ENCODE results near the gene PLD2.
"Not testable (repeated sequence)": the region's sequence is repeated elsewhere in the genome, so short reads cannot be mapped to it uniquely, and the experiment has no call there.

The PLD2 gene

DNA sequence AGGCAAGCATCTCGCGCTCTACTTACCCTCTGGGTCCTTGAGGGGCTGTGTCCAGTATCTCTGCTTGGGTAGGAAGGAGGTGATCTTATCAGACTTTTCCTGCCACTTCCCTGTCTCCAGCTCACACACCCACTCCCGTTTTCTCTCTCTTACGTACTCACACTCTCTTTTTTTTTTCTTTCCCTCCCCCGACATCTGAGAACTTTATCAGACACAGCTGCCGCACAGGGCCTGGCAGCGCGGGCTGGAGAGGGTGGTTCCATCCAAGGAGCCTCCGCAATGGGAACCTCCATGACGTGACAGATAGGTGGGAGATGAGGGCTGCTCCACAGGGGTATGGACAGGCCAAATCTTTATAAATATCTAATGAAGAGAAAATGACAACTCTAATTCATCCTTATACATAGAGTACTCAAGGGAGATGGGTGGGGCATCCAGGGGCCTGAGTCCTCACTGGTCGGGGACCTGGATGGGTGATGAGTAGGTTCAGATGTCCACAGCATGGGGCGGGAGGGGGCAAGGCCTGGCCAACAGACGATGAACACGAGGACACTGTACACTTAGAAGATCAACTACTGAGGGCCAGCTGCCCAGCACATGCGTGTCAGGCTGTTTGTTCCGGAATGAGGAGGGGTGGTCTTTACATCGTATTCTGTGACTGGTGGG lies 49.5 kb downstream of the PLD2 start:
- DNase-seq: peak in 3 of 56 donors; percentile 28 to 50 (median 43)

DNA sequence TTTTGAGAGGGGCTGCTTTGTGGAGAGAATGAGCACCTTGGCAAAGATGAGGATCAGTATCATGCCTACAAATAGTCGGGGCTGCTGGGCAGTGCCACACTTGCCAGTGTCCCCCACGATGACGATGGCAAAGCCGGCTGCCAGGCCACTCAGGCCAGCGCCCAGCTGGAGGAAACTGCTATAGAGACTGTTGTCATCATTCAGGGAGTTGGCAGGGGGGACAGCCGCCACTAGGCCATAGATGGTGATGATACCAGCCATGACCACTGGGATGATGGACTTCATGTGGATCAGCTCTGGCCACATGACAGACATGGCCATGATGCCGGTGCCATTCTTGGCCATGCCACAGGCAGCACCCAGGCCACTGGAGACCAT lies 50.0 kb downstream of the PLD2 start:
- DNase-seq: peak in 44 of 56 donors; percentile 20 to 83 (median 58)

DNA sequence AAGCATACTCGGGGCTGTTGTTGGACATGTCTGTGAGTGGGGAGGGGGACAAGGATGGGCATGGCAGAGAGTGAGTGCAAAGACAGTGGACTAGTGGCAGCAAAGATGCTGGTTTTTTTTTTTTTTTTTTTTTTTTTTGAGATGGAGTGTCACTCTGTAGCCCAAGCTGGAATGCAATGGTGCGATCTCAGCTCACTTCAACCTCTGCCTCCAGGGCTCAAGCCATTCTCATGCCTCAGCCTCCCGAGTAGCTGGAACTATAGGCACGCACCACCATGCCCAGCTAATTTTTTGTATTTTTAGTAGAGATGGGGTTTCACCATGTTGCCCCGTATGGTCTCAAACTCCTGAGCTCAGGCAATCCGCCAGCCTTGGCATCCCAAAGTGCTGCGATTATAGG lies 50.4 kb downstream of the PLD2 start:
- DNase-seq: not testable (repeated sequence)

DNA sequence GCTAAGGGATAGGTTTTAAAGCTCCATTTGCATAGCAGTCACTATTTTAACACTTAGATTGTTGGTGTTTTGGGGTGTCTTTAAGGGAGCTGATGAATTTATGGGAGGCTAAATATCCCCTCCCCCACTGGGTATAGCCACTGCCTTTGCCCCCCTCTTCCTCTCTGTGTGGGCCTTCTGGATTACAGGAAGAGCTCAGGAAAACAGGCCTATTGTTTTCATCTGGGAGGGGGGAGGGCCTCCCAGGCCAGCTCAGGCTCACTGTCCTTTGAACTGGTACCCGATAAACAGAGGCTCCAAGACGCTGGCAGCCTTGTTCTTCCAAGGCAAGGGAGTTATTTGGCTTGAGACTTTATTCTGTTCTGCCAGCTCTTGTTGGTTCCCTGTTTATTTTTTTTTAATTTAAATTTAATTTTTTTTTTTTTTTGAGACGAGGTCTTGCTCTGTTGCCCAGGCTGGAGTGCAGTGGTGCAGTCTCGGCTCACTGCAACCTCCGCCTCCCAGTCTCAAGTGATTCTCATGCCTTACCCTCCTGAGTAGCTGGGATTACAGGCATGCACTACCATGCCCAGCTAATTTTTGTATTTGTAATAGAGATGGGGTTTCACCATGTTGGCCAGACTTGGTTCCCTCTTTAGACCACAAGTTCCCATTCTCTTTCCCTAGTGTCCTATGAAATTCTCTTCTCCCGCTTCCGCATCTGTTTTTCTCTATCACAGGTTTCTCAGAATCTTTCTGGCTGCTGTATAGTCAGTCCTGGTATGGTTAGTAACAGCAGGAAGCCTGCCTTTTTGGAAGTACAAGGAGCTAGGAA lies 51.3 kb downstream of the PLD2 start:
- peak in 46 of 56 donors; percentile 25 to 85 (median 64) for DNase-seq

DNA sequence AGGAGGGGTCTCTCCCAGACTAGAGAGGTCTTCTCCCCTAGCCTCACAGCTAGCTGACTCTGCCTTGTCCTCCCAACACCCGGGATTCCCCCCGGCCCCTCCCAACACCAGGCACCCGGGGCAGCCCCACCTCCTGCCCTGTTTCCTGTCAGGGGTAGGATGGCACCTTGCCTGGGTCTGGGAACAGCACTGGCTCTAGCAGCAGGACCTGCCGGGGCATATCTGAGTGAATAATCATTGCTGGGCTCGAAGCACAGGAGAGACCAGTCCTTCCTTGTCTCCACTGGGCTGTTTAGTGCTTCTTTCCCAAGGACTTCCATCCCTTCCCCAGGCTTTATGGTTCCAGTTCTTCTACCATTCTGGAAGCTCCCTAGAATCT lies 51.9 kb downstream of the PLD2 start:
- DNase-seq: peak in 37 of 56 donors; percentile 11 to 67 (median 37)

DNA sequence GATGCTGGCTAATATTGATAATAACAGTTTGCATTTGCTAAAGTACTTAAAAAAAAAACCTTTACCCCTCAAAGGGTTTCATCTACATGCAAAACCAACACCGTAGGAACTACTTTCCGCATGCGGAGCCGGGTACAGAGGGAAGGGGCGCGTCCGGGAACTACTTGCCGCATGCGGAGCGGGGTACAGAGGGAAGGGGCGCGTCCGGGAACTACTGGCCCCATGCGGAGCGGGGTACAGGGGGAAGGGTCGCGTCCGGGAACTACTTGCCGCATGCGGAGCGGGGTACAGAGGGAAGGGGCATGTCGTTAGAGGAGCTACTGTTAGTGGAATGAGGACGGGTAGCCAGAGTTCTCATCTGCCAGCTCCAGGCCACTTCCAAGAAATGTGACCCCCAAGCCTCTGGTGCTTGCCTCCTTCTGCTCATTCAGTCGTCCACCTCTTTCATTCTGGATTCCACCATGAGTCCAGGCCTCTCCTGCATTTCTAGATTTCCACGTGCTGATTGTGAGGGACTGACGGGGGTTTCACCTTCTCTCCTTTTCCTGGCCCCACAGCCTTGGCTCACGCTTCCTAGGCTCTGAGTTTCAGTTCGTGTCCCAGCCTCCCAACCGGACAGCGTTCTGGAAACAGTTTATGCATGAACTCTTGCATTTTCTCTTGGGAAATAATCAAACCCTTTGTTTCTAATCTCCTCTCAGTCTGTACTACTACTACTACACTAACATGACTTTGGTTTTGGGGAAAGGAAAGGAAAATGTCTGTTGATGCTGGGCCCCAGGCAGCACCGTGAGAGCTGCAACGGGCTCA lies 53.1 kb downstream of the PLD2 start:
- DNase-seq: peak in 13 of 56 donors; percentile 7 to 60 (median 33)

DNA sequence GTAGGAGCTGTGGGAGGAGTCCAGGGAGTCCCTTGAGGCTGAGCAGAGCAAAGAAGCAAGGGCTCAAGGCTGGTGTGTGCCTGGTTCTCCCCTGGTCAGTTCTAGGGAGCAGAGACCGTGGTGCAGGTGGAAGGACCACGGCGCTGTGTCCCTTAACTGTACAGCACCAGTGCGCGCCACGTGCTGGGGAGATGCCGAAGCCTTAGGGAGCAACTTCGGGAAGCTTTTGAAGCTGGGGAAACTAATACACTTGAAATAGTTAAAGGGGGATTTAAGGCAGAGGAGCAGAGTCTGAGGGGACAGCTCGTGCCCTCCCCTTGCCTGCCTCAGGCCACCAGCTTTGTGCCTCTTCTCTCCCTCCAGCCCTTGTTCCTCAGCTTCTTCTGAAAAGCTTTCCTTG lies 53.7 kb downstream of the PLD2 start:
- no peak for DNase-seq

DNA sequence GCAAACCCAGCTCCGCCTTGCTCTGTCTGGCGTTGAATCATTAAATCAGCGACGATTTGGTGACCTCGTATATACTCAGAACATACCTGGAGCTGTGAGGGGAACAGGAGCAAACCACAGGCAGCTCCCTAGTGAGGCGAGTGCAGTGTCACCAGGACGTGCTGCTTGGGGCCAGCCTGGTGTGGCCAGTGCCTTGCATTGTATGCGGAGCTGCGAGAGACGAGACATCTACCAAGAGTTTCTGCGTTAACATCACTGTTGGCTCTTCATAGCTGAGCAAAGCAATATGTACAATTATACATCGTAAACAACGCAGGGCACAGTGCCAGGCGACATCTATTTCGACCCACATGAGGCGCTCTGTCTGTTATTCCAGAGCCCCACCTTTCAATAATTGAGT lies 54.1 kb downstream of the PLD2 start:
- peak in 6 of 56 donors; percentile 8 to 29 (median 22) for DNase-seq

DNA sequence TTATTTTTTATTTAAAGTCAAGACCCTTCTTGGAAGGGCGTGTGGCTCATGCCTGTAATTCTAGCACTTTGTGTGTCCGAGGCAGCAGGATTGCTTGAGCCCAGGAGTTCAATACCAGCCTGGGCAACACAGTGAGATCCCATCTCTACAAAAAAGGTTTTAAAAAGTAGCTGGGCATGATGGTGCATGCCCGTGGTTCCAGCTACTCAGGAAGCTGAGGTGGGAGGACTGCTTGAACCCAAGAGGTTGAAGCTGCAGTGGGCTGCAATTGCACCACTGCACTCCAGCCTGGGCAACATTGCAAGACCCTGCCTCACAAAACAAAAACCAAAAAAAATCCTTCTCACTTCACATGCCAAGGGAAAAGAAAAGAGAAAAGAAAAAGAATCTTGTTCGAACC lies 55.8 kb downstream of the PLD2 start:
- DNase-seq: no peak

DNA sequence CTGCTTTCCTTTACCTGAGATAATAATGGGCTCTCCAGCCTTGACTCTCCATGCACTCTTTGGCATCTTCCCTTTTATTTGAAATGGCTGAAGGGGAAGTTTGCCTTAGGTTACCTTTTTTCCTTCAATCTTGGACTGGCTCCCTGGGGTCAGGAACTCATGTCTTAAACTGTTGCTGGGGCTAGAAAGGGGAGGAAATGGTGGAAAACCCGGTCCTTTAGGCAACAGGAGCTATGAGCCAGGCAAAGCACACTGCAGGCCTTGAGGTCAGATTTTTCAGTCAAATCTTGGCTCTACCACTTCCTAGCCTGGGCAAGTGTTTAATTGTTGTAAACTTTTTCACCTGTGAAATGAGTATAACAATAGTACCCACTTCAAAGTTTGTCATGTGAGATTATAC lies 56.4 kb downstream of the PLD2 start:
- DNase-seq: no peak

DNA sequence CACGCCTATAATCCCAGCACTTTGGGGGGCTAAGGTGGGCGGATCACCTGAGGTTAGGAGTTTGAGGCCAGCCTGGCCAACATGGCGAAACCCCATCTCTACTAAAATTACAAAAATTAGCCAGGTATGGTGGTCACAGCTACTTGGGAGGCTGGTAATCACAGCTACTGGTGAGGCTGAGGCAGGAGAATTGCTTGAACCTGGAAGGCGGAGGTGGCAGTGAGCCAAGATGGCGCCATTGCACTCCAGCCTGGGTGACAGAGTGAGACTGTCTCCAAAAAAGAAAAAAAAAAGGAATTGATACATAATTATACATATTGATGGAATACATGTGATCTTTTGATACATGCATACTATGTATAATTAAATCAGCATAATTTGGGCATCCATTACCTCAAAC lies 60.6 kb downstream of the PLD2 start:
- DNase-seq: not testable (repeated sequence)

DNA sequence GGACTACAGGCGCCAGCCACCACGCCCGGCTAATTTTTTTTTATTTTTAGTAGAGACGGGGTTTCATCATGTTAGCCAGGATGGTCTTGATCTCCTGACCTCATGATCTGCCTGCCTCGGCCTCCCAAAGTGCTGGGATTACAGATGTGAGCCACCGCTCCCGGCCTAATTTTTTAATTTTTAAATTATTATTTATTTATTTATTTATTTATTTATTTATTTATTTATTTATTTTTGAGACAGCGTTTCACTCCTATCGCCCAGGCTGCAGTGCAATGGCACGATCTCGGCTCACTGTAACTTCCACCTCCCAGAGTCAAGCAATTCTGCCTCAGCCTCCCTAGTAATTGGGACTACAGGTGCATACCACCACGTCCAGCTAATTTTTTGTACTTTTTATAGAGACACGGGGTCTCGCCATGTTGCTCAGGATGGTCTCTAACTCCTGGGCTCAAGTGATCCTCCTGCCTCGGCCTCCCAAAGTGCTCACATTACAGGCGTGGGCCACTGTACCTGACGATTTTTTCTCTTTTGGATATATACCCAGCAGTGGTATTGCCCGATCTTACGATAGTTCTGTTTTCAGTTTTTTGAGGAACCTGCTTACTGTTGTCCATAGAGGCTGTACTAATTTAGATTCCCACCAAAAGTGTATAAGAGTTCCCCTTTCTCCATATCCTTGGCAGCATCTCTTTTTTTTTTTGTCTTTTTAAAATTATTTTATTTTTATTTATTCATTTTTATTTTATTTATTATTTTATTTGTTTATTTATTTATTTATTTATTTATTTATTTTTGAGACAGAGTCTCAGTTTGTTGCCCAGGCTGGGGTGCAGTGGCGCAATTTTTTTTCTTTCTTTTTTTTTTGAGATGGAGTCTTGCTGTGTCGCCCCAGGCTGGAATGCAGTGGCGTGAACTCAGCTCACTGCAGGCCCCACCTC lies 62.4 kb downstream of the PLD2 start:
- DNase-seq: not testable (repeated sequence)

DNA sequence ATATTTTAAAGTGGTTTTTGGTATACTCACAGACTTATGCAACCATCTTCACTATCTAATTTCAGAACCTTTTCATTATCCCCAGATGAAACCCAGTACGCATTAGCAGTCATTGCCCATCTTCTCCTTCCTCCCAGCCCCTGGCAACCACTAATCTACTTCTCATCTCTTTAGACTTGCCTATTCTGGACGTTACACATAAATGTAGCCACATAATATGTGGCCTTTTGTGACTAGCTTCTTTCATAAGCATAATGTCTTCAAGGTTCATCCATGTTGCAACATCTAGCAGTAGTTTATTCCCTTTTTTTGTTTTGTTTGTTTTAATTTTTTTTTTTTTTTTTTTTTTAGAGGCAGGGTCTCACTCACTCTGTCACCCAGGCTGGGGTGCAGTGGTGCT lies 63.9 kb downstream of the PLD2 start:
- no peak for DNase-seq

DNA sequence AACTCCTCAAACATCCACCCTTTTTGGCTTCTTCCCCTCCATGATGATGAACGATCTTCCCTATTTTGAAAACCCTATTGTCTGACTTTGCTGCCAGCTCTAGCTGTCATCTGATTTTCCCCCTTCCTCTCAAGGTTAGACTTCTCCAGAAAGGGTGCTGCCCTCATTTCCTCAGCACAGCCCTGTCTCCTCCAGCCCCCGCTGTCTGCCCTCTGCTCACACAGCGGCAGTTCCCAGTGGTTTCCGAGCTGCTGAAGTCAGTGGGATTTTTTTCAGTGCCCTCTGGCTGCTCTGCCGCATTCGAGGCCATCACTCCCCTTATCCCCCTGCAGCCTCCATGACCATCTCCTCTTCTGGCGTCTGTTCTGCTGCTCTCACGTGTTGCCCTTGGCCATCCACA lies 65.8 kb downstream of the PLD2 start:
- peak in 23 of 56 donors; percentile 13 to 60 (median 30) for DNase-seq
